Effector memory CD8-positive, alpha-beta T cell (primary cell): ENCODE data around the gene C17orf114.
A peak's percentile ranks its signal among the peaks of the same experiment; 100 is the strongest.

Experiments
- ATAC-seq: fragments of 150-1000 bp; cut with Tn5 transposase; replicated peaks from 2 replicates; pipeline ENCODE4 v1.10.0; 2021; ENCODE audit warnings: mild to moderate bottlenecking, moderate library complexity
- DNase-seq, 3 experiments: peaks; one replicate each; pipeline ENCODE4 v3.0.0; 2021
- H3K27ac Mint-ChIP-seq, 2 donors: one replicate each; pipeline ENCODE4 v1.8.0; 2022; ENCODE audit warnings: mild to moderate bottlenecking in 2 of 2, mixed read lengths in 2 of 2, moderate library complexity in 2 of 2
- H3K27me3 Mint-ChIP-seq, 2 donors: one replicate each; pipeline ENCODE4 v1.8.0; 2022; ENCODE audit warnings: mixed read lengths in 2 of 2
- H3K36me3 Mint-ChIP-seq: one replicate; pipeline ENCODE4 v1.8.0; 2022; ENCODE audit warnings: mild to moderate bottlenecking, moderate library complexity, mixed read lengths; ENCODE audit not compliant: insufficient read depth
- H3K4me1 Mint-ChIP-seq, 2 donors: one replicate each; pipeline ENCODE4 v1.8.0; 2022; ENCODE audit warnings: low read depth in 2 of 2, mixed read lengths in 2 of 2
- H3K4me3 Mint-ChIP-seq, 2 donors: one replicate each; pipeline ENCODE4 v1.8.0; 2022; ENCODE audit warnings: mild to moderate bottlenecking in 2 of 2, mixed read lengths in 2 of 2, moderate library complexity in 2 of 2
- H3K9me3 Mint-ChIP-seq, 2 donors: one replicate each; pipeline ENCODE4 v1.8.0; 2022; ENCODE audit warnings: mixed read lengths in 2 of 2

Gene C17orf114

GRCh38 chr17:4802228-4802627 is at the start of gene C17orf114:
Gene C17orf114 (minus strand): TSS chr17:4802328.
- no peak within 1 kb of the TSS for H3K4me3 Mint-ChIP-seq
- H3K36me3 Mint-ChIP-seq, result peaks cover 18% of the 10 kb centered on the region
- H3K27ac Mint-ChIP-seq, result peak within 1 kb of the TSS in 1 of 2 donors; percentile 26
- no peaks in the 10 kb centered on the region for H3K9me3 Mint-ChIP-seq
- H3K4me1 Mint-ChIP-seq, result peaks cover 0 to 5% of the 10 kb centered on the region in 2 donors
- DNase-seq, result no peak
- no peak for ATAC-seq
- H3K27me3 Mint-ChIP-seq, result no peaks in the 10 kb centered on the region

DNA sequence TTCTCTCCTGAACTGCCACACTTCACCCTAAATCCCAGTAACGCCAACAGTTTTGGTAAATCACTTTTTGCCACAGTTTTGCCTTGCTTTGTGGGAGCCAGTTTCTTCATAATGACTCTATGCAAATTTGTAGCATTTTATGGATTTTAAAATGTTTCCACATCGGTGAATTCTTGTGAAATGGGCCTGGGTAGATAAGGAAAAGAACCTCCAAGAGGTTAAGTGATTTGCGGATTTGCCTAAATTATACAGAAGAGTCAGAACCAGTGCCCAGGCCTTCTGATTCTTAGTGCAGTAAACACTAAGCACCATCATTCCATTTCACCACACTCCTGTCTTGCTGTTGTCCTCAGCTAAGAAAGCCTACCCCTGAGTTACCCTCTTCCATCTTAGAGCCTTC is 49.0 kb upstream of the C17orf114 start:
- no peak overlapping the region for H3K27ac Mint-ChIP-seq
- no peak overlapping the region for H3K4me3 Mint-ChIP-seq
- ATAC-seq (no peak), DNase-seq (no peak)
- H3K27me3 Mint-ChIP-seq, result no peaks in the 10 kb centered on the region
- peaks cover 44% of the 10 kb centered on the region for H3K36me3 Mint-ChIP-seq
- peaks cover 4 to 8% of the 10 kb centered on the region in 2 donors for H3K9me3 Mint-ChIP-seq
- H3K4me1 Mint-ChIP-seq, result peaks cover 32 to 48% of the 10 kb centered on the region in 2 donors

- no peak overlapping the region for H3K4me3 Mint-ChIP-seq
- no peaks in the 10 kb centered on the region for H3K27me3 Mint-ChIP-seq
- peaks cover 4 to 8% of the 10 kb centered on the region in 2 donors for H3K9me3 Mint-ChIP-seq
- peak overlapping the region in 1 of 2 donors; percentile 58 for H3K27ac Mint-ChIP-seq
- DNase-seq (no peak), ATAC-seq (no peak)
- peaks cover 40% of the 10 kb centered on the region for H3K36me3 Mint-ChIP-seq
- H3K4me1 Mint-ChIP-seq, result peaks cover 39 to 50% of the 10 kb centered on the region in 2 donors
Observed at GRCh38 chr17:4850246-4850645, 48.1 kb upstream of the C17orf114 start.

DNA sequence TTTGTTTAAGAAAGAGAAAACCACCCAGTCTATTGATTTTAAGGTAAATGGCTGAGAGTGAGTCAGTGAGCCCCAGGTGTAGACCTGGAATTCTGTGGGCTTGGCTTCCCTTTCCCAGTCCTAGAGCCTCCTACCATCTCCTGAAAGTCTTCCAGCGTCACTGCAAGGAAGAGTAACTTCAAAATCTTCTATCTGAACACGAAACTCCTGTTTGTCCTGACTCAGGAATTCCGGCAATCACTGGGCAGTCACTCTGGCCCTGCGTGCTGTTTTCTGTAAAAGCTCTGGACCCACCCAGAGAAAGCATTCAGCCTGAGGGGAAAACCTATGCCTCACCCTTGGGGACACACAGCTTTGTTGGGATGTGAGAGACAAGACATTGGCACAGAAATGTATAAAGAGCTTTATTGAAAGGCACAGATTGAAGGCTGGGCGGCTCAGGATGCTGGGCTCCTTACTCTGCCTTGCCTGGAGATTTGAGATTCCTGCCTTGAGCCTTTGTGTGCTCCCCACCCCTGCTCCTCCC is 46.9 kb upstream of the C17orf114 start:
- Mint-ChIP-seq H3K4me1 (peaks cover 41 to 55% of the 10 kb centered on the region in 2 donors), H3K4me3 (no peak overlapping the region), H3K9me3 (peaks cover 4 to 8% of the 10 kb centered on the region in 2 donors), H3K36me3 (peaks cover 28% of the 10 kb centered on the region), H3K27me3 (no peaks in the 10 kb centered on the region), H3K27ac (no peak overlapping the region)
- ATAC-seq (no peak), DNase-seq (no peak)

- peaks cover 0 to under 1% of the 10 kb centered on the region in 2 donors for H3K9me3 Mint-ChIP-seq
- H3K27ac Mint-ChIP-seq, result no peak overlapping the region
- H3K36me3 Mint-ChIP-seq, result peaks cover 6% of the 10 kb centered on the region
- H3K4me3 Mint-ChIP-seq, result no peak overlapping the region
- DNase-seq (no peak), ATAC-seq (no peak)
- H3K27me3 Mint-ChIP-seq, result no peaks in the 10 kb centered on the region
- peaks cover 38 to 43% of the 10 kb centered on the region in 2 donors for H3K4me1 Mint-ChIP-seq
Observed at GRCh38 chr17:4846635-4847390, 44.7 kb upstream of the C17orf114 start.

DNA sequence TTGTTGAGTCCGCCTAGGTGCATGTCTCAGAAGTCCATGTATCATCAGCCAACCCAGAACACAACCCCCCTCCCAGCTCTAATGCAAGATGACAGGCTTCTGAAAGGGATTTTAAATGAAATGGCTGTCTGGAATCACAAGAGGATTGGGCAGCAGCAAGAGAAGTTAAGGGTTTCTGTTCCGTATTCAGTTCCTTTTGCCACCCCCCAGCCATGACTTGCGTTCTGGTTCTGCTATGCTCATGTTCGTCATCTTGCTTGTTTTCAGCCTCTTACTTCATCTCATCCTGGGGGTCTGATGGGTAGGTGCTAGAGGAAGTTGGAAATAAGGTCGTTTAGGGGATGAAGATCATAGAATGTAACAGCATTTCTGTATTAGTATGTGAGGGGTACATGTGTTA is 43.0 kb upstream of the C17orf114 start:
- H3K4me1 Mint-ChIP-seq, result peaks cover 38 to 43% of the 10 kb centered on the region in 2 donors

DNA sequence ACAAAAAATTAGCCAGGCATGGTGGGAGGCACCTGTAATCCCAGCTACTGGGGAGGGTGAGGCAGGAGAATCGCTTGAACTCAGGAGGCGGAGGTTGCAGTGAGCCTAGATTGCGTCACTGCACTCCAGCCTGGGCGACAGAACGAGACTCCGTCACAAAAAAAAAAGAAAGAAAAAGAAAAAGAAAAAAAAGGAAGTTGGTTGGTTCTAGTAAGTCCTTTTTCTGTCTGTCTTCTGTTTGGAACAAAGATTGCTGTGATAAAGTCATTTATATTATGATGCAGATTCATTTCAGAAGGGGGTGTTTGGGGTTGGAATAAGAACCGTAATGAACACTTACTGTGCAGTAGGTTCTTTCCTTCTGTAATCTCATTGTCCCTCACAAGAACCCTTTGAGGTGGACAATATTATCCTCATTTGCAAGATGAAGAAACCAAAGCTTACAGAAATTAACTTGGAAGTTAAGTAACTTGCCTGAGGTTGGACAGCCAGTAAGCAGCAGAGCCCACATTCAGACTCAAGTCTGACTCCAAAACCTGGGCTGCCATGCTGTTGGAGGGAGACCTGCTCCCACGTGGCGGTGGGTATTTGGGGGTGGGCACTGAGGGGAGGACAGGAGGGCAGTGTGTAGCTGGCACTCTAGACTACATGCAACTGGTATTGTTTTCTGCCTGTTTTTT is 41.3 kb upstream of the C17orf114 start:
- H3K36me3 Mint-ChIP-seq, result peaks cover 2% of the 10 kb centered on the region
- no peak overlapping the region for H3K27ac Mint-ChIP-seq
- DNase-seq, result no peak
- peaks cover 40 to 49% of the 10 kb centered on the region in 2 donors for H3K4me1 Mint-ChIP-seq
- H3K9me3 Mint-ChIP-seq, result no peaks in the 10 kb centered on the region
- no peak for ATAC-seq
- H3K4me3 Mint-ChIP-seq, result no peak overlapping the region
- no peaks in the 10 kb centered on the region for H3K27me3 Mint-ChIP-seq

More for the DNA sequence above, 43.0 kb upstream of the C17orf114 start:
- Mint-ChIP-seq H3K27ac (peak overlapping the region in 1 of 2 donors; percentile 20), H3K4me3 (no peak overlapping the region), H3K9me3 (no peaks in the 10 kb centered on the region), H3K27me3 (no peaks in the 10 kb centered on the region), H3K36me3 (peaks cover 2% of the 10 kb centered on the region)
- ATAC-seq (no peak), DNase-seq (no peak)

- Mint-ChIP-seq H3K36me3 (peaks cover 8% of the 10 kb centered on the region), H3K27me3 (no peaks in the 10 kb centered on the region), H3K4me1 (peaks cover 41 to 47% of the 10 kb centered on the region in 2 donors), H3K4me3 (no peak overlapping the region), H3K9me3 (no peaks in the 10 kb centered on the region), H3K27ac (no peak overlapping the region)
- DNase-seq (no peak), ATAC-seq (no peak)
Observed at GRCh38 chr17:4842376-4842775, 40.2 kb upstream of the C17orf114 start.

DNA sequence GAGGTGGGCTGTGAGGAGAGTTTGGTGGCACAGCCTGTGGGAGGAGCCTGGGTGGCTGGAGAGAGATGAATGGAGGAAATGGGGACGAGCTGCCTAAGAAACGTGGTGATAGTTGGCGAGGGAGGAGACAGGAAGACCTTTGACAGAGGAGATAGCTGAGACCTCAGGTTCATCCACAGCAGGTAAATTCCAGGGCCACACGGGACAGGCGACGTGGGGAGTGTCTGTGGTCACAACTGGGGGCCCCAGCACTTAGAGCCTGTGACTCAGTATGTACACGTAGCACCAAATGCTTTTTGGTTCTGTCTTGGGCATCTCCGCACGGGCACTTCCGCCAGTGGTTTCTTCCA is 38.7 kb upstream of the C17orf114 start:
- H3K27ac Mint-ChIP-seq, result peak overlapping the region; percentile 4 to 55
- DNase-seq, result no peak
- peak overlapping the region; percentile 40 to 44 for H3K4me3 Mint-ChIP-seq
- peaks cover 6% of the 10 kb centered on the region for H3K36me3 Mint-ChIP-seq
- H3K27me3 Mint-ChIP-seq, result no peaks in the 10 kb centered on the region
- peaks cover 50 to 51% of the 10 kb centered on the region in 2 donors for H3K4me1 Mint-ChIP-seq
- ATAC-seq, result peak; percentile 90
- H3K9me3 Mint-ChIP-seq, result no peaks in the 10 kb centered on the region

- DNase-seq (no peak), ATAC-seq (no peak)
- Mint-ChIP-seq H3K4me3 (peak overlapping the region; percentile 40 to 44), H3K9me3 (no peaks in the 10 kb centered on the region), H3K27ac (peak overlapping the region; percentile 4 to 55), H3K4me1 (peaks cover 51 to 52% of the 10 kb centered on the region in 2 donors), H3K36me3 (peaks cover 5% of the 10 kb centered on the region), H3K27me3 (no peaks in the 10 kb centered on the region)
Observed at GRCh38 chr17:4839965-4840892, 38.1 kb upstream of the C17orf114 start.

DNA sequence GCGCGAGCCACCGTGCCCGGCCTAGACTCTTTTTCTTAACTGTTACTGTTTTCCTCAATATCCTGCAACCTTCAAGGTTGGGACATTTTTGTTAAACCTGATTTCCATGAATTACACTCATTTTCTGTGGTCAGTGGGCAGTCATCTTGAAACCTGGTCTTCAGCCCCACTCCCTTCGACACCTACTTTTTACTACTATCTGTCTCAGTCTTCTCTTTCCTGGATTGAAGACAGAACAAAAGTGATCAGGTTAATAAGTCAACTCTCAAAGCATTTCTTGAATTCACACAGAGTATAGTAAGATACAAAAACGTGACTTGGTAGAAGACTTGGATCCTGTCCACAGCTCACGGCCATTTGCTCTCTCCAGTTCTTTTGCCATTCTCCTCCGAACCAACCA is 37.1 kb upstream of the C17orf114 start:
- H3K4me1 Mint-ChIP-seq, result peaks cover 51 to 53% of the 10 kb centered on the region in 2 donors
- H3K9me3 Mint-ChIP-seq, result no peaks in the 10 kb centered on the region
- H3K36me3 Mint-ChIP-seq, result peaks cover 6% of the 10 kb centered on the region
- no peak overlapping the region for H3K4me3 Mint-ChIP-seq
- DNase-seq, result no peak
- no peak overlapping the region for H3K27ac Mint-ChIP-seq
- no peaks in the 10 kb centered on the region for H3K27me3 Mint-ChIP-seq
- ATAC-seq, result no peak

GRCh38 chr17:4838309-4838785 is 36.2 kb upstream of the C17orf114 start:
- ATAC-seq, result no peak
- H3K4me3 Mint-ChIP-seq, result no peak overlapping the region
- no peak overlapping the region for H3K27ac Mint-ChIP-seq
- H3K27me3 Mint-ChIP-seq, result no peaks in the 10 kb centered on the region
- DNase-seq, result no peak
- no peaks in the 10 kb centered on the region for H3K9me3 Mint-ChIP-seq
- H3K36me3 Mint-ChIP-seq, result peaks cover 11% of the 10 kb centered on the region
- H3K4me1 Mint-ChIP-seq, result peaks cover 56 to 59% of the 10 kb centered on the region in 2 donors
